H1 (cell line): ENCODE results near the gene FADS3.

ENCODE experiments used
- BACH1 ChIP-seq: IDR thresholded peaks from 2 replicates; pipeline ENCODE4 v1.6.1; 2012; ENCODE audit warnings: low read length, improper control_type of control experiment
- CBX8 ChIP-seq: fragments of 300-800, 300-1000 bp; sonication (generic); IDR thresholded peaks from 2 replicates; pipeline ENCODE4 v1.7.1; 2016; ENCODE audit warnings: low read depth, low read length, borderline replicate concordance
- CTCF ChIP-seq, 3 experiments: IDR thresholded peaks; 1 replicate in 2 of 3; 2 replicates in 1 of 3; pipeline versions ENCODE4 v1.5.1 to v1.6.1; 2011; ENCODE audit warnings: low read length in 3 of 3, mild to moderate bottlenecking in 3 of 3, inconsistent platforms in 2 of 3, low read depth in 1 of 3, moderate library complexity in 1 of 3; ENCODE audit not compliant: insufficient read depth in 1 of 3; ENCODE audit errors: control extremely low read depth in 1 of 3
- EP300 ChIP-seq, 2 experiments: IDR thresholded peaks; 1 replicate in 1 of 2; 2 replicates in 1 of 2; pipeline ENCODE4 v1.6.1; 2011 to 2012; ENCODE audit warnings: low read depth in 2 of 2, low read length in 2 of 2, mild to moderate bottlenecking in 2 of 2, borderline replicate concordance in 1 of 2, inconsistent platforms in 1 of 2, moderate library complexity in 1 of 2
- EZH2 ChIP-seq: fragments of 200-600 bp; sonication (generic); IDR thresholded peaks from 2 replicates; pipeline ENCODE4 v1.7.1; 2012; ENCODE audit warnings: low read depth, mild to moderate bottlenecking, moderate library complexity, low read length, inconsistent platforms; ENCODE audit not compliant: severe bottlenecking
- GTF2F1 ChIP-seq: IDR thresholded peaks from 2 replicates; pipeline ENCODE4 v1.6.1; 2012; ENCODE audit warnings: low read depth, low read length, improper control_type of control experiment, borderline replicate concordance
- POLR2A ChIP-seq, 2 experiments: IDR thresholded peaks; 1 replicate in 1 of 2; 2 replicates in 1 of 2; pipeline ENCODE4 v1.6.1; 2011; ENCODE audit warnings: low read depth in 2 of 2, low read length in 2 of 2, mild to moderate bottlenecking in 2 of 2; ENCODE audit errors: control extremely low read depth in 1 of 2
- SIX5 ChIP-seq: IDR thresholded peaks from 2 replicates; pipeline ENCODE4 v1.6.1; 2011; ENCODE audit warnings: mild to moderate bottlenecking, low read depth, low read length
- TAF1 ChIP-seq: IDR thresholded peaks from 2 replicates; pipeline ENCODE4 v1.6.1; 2011; ENCODE audit warnings: mild to moderate bottlenecking, low read depth, low read length
- YY1 ChIP-seq: IDR thresholded peaks from 2 replicates; pipeline ENCODE4 v1.6.1; 2011; ENCODE audit warnings: low read depth, mild to moderate bottlenecking, low read length
- ZNF274 ChIP-seq: IDR thresholded peaks from 2 replicates; pipeline ENCODE4 v1.7.0; 2012; ENCODE audit warnings: low read length, borderline replicate concordance; ENCODE audit errors: extremely low read depth
- TF ChIP-seq, protein P1 (sequence below): IDR thresholded peaks from 2 replicates; pipeline ENCODE4 v1.6.1; 2012; ENCODE audit warnings: inconsistent platforms

- no peak for TF ChIP-seq CTCF (IDR thresholded peaks at IDR 0.05; ENCODE audit: control extremely low read depth in 1 of 3, insufficient read depth in 1 of 3, low read depth in 1 of 3, low read length in 3 of 3)
- TF ChIP-seq EZH2, result no peak
- no peak for TF ChIP-seq SIX5
- TF ChIP-seq YY1, result no peak
- TF ChIP-seq ZNF274, result no peak
- TF ChIP-seq CBX8, result no peak
- TF ChIP-seq TAF1, result no peak
- TF ChIP-seq BACH1, result no peak
- no peak for TF ChIP-seq EP300 (IDR thresholded peaks at IDR 0.05; ENCODE audit: borderline replicate concordance in 1 of 2, low read depth in 2 of 2, low read length in 2 of 2)
- TF ChIP-seq, protein P1, sequence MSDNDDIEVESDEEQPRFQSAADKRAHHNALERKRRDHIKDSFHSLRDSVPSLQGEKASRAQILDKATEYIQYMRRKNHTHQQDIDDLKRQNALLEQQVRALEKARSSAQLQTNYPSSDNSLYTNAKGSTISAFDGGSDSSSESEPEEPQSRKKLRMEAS, result no peak
- no peak for TF ChIP-seq POLR2A (IDR thresholded peaks at IDR 0.05; ENCODE audit: control extremely low read depth in 1 of 2, low read depth in 2 of 2, low read length in 2 of 2)
- no peak for TF ChIP-seq GTF2F1
Measured at GRCh38 chr11:61888590-61888989, 2.8 kb downstream of the FADS3 start.
